ENCODE data around the gene ITGB1BP1.

ITGB1BP1 gene

GRCh38 chr2:9451231-9451630 lies 27.9 kb upstream of the ITGB1BP1 start:
- H3K36me3 ChIP-seq (ENCODE audit: insufficient read depth, low read length): peaks cover 12% of the 10 kb centered on the region
- H3K9me3 ChIP-seq (ENCODE audit: low read length): no peaks in the 10 kb centered on the region
- no peak overlapping the region for H3K9ac ChIP-seq (ENCODE audit: low read length)
- no peak overlapping the region for H3K27ac ChIP-seq (ENCODE audit: low read depth, low read length)
- H3K4me1 ChIP-seq (ENCODE audit: insufficient read depth, low read length): no peaks in the 10 kb centered on the region
- no peaks in the 10 kb centered on the region for H3K27me3 ChIP-seq (ENCODE audit: control insufficient read depth in 1 of 2, insufficient read depth in 2 of 2, low read length in 2 of 2)
- no peak overlapping the region for H3K4me3 ChIP-seq (ENCODE audit: low read depth in 1 of 2, low read length in 2 of 2)

GRCh38 chr2:9445089-9445488 lies 21.8 kb upstream of the ITGB1BP1 start:
- Histone ChIP-seq H3K9ac (ENCODE audit: low read length) (no peak overlapping the region), H3K9me3 (ENCODE audit: low read length) (no peaks in the 10 kb centered on the region), H3K4me3 (ENCODE audit: low read depth in 1 of 2, low read length in 2 of 2) (no peak overlapping the region), H3K27me3 (ENCODE audit: control insufficient read depth in 1 of 2, insufficient read depth in 2 of 2, low read length in 2 of 2) (no peaks in the 10 kb centered on the region), H3K4me1 (ENCODE audit: insufficient read depth, low read length) (no peaks in the 10 kb centered on the region), H3K36me3 (ENCODE audit: insufficient read depth, low read length) (peaks cover 36% of the 10 kb centered on the region), H3K27ac (ENCODE audit: low read depth, low read length) (no peak overlapping the region)

DNA sequence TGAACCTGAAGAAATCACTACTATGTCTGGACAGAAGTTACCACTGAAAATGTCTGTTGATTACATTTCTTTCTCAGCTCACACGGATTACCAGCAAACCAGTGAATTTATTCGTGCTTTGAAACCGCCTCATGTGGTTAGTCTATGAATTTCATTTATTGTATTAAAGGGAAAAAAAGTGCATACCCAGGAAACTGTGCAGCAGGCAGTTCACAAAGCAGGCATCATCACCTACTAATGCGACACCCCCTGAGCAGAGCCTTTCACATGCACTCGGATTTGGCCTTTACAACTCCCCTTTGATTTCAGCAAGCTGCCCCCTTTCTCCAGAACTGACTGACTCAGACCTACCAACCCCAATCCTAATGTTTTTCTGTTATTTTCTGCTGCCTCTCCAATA lies 20.2 kb upstream of the ITGB1BP1 start:
- Histone ChIP-seq H3K9ac (ENCODE audit: low read length) (no peak overlapping the region), H3K36me3 (ENCODE audit: insufficient read depth, low read length) (peaks cover 36% of the 10 kb centered on the region), H3K4me1 (ENCODE audit: insufficient read depth, low read length) (no peaks in the 10 kb centered on the region), H3K9me3 (ENCODE audit: low read length) (no peaks in the 10 kb centered on the region), H3K4me3 (ENCODE audit: low read depth in 1 of 2, low read length in 2 of 2) (no peak overlapping the region), H3K27ac (ENCODE audit: low read depth, low read length) (no peak overlapping the region), H3K27me3 (ENCODE audit: control insufficient read depth in 1 of 2, insufficient read depth in 2 of 2, low read length in 2 of 2) (no peaks in the 10 kb centered on the region)

DNA sequence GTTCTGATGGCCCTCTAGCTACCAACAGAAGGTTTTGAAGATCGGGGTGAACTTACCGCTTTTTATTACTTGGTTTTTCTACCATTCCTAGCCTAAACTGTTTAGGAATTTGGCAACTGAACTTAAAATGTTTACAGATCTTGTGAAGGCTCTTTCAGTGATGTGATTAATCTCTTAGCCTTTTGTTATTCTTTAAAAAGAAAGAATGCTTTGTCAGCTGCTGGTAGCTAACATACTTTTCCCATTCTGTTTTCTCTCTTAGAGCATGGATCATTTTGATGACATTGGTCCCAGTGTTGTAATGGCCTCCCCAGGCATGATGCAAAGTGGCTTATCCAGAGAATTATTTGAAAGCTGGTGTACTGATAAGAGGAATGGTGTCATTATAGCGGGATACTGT lies 18.2 kb upstream of the ITGB1BP1 start:
- Histone ChIP-seq H3K36me3 (ENCODE audit: insufficient read depth, low read length) (peaks cover 45% of the 10 kb centered on the region), H3K4me3 (ENCODE audit: low read depth in 1 of 2, low read length in 2 of 2) (no peak overlapping the region), H3K27me3 (ENCODE audit: control insufficient read depth in 1 of 2, insufficient read depth in 2 of 2, low read length in 2 of 2) (no peaks in the 10 kb centered on the region), H3K27ac (ENCODE audit: low read depth, low read length) (no peak overlapping the region), H3K9me3 (ENCODE audit: low read length) (no peaks in the 10 kb centered on the region), H3K4me1 (ENCODE audit: insufficient read depth, low read length) (no peaks in the 10 kb centered on the region), H3K9ac (ENCODE audit: low read length) (no peak overlapping the region)

DNA sequence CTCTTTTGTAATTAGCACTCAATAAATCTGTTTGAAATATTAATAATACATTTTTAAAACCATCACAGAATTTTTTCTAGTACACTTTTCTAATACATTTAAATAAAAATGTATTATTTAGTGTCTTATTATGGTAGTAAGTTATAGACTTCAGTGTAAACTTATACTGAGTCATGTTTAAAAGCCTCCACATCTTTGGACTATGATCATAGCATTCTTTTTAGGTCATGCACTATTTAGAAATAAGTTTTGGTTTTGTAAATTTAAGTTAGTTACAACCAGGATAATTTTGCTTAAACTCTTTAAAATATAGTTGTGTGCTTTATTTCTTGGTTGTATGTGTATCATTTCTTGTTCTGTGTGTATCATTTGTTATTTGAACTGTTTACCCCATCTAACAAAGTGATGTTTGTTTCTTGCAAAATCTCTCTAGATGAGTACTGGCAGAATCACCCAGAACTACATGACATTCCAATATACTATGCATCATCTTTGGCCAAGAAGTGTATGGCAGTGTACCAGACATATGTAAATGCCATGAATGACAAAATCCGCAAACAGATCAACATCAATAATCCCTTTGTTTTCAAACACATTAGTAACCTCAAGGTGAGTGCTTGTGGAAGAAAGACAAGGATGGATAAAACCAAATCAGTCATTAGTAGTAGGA lies 16.9 kb upstream of the ITGB1BP1 start:
- no peak overlapping the region for H3K4me3 ChIP-seq (ENCODE audit: low read depth in 1 of 2, low read length in 2 of 2)
- H3K9me3 ChIP-seq (ENCODE audit: low read length): no peaks in the 10 kb centered on the region
- H3K36me3 ChIP-seq (ENCODE audit: insufficient read depth, low read length): peaks cover 38% of the 10 kb centered on the region
- no peaks in the 10 kb centered on the region for H3K27me3 ChIP-seq (ENCODE audit: control insufficient read depth in 1 of 2, insufficient read depth in 2 of 2, low read length in 2 of 2)
- no peak overlapping the region for H3K27ac ChIP-seq (ENCODE audit: low read depth, low read length)
- H3K9ac ChIP-seq (ENCODE audit: low read length): no peak overlapping the region
- no peaks in the 10 kb centered on the region for H3K4me1 ChIP-seq (ENCODE audit: insufficient read depth, low read length)

- no peaks in the 10 kb centered on the region for H3K4me1 ChIP-seq (ENCODE audit: insufficient read depth, low read length)
- no peak overlapping the region for H3K27ac ChIP-seq (ENCODE audit: low read depth, low read length)
- H3K9me3 ChIP-seq (ENCODE audit: low read length): no peaks in the 10 kb centered on the region
- H3K36me3 ChIP-seq (ENCODE audit: insufficient read depth, low read length): peaks cover 43% of the 10 kb centered on the region
- no peak overlapping the region for H3K9ac ChIP-seq (ENCODE audit: low read length)
- H3K4me3 ChIP-seq (ENCODE audit: low read depth in 1 of 2, low read length in 2 of 2): no peak overlapping the region
- no peaks in the 10 kb centered on the region for H3K27me3 ChIP-seq (ENCODE audit: control insufficient read depth in 1 of 2, insufficient read depth in 2 of 2, low read length in 2 of 2)
Observed at GRCh38 chr2:9439536-9439935, 16.2 kb upstream of the ITGB1BP1 start.

DNA sequence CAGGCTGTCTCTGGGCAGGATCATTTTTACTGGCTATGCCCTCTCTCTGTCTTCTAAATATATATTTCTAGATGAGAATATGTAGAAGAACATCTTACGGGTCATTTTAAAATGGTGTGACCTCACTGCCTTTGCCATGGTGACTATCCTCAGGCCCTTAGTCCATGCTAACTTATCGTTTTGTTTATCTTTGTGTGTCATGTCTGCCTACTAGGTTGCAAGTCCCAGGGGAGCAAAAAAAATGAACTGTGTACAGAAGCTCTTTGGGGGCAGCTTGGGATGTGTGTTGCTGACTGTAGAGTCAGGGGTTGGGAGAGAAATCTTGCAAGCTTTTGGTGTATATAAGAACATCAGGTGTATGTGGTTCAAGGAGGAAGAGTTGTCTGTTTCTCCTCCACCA lies 11.2 kb upstream of the ITGB1BP1 start:
- Histone ChIP-seq H3K4me1 (ENCODE audit: insufficient read depth, low read length) (no peaks in the 10 kb centered on the region), H3K9me3 (ENCODE audit: low read length) (no peaks in the 10 kb centered on the region), H3K4me3 (ENCODE audit: low read depth in 1 of 2, low read length in 2 of 2) (no peak overlapping the region), H3K27ac (ENCODE audit: low read depth, low read length) (no peak overlapping the region), H3K36me3 (ENCODE audit: insufficient read depth, low read length) (peaks cover 37% of the 10 kb centered on the region), H3K9ac (ENCODE audit: low read length) (no peak overlapping the region), H3K27me3 (ENCODE audit: control insufficient read depth in 1 of 2, insufficient read depth in 2 of 2, low read length in 2 of 2) (no peaks in the 10 kb centered on the region)

- Histone ChIP-seq H3K36me3 (ENCODE audit: insufficient read depth, low read length) (peaks cover 24% of the 10 kb centered on the region), H3K4me1 (ENCODE audit: insufficient read depth, low read length) (no peaks in the 10 kb centered on the region), H3K9ac (ENCODE audit: low read length) (no peak overlapping the region), H3K27ac (ENCODE audit: low read depth, low read length) (no peak overlapping the region), H3K27me3 (ENCODE audit: control insufficient read depth in 1 of 2, insufficient read depth in 2 of 2, low read length in 2 of 2) (no peaks in the 10 kb centered on the region), H3K9me3 (ENCODE audit: low read length) (no peaks in the 10 kb centered on the region), H3K4me3 (ENCODE audit: low read depth in 1 of 2, low read length in 2 of 2) (no peak overlapping the region)
Observed at GRCh38 chr2:9430316-9431293, 7.3 kb upstream of the ITGB1BP1 start.

DNA sequence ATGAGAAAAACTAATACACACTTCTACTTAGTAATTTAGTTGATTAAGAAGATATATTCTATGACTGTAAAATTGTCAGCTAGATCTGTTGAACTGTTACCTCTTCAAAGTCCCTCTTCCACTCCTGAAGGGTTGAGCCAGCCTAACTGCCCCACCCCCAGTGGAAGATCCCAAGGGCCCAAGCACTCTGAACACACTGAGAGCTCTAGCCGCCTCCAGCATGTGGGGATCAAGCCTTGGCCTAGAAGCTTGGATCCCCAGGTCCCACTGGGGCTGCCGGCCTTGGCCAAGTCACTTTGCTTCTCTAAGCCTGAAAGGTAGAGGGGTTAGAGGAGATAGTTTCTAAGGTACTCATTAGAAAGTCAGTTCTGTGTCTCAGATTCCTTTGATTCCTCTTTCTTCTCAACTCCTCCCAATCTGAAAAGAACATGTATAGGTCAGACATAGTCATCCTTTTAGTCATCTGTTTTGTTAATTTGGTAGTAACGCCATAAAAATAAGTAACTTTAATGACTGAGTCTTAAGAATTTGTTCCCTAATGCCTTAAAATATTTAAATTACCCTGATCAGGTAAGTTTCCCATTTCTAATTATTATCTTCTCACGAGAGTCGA lies 5.7 kb upstream of the ITGB1BP1 start:
- Histone ChIP-seq H3K9me3 (ENCODE audit: low read length) (no peaks in the 10 kb centered on the region), H3K27ac (ENCODE audit: low read depth, low read length) (no peak overlapping the region), H3K4me3 (ENCODE audit: low read depth in 1 of 2, low read length in 2 of 2) (no peak overlapping the region), H3K27me3 (ENCODE audit: control insufficient read depth in 1 of 2, insufficient read depth in 2 of 2, low read length in 2 of 2) (no peaks in the 10 kb centered on the region), H3K9ac (ENCODE audit: low read length) (no peak overlapping the region), H3K4me1 (ENCODE audit: insufficient read depth, low read length) (peaks cover 12% of the 10 kb centered on the region), H3K36me3 (ENCODE audit: insufficient read depth, low read length) (peaks cover 16% of the 10 kb centered on the region)

- no peaks in the 10 kb centered on the region for H3K27me3 ChIP-seq (ENCODE audit: control insufficient read depth in 1 of 2, insufficient read depth in 2 of 2, low read length in 2 of 2)
- H3K9me3 ChIP-seq (ENCODE audit: low read length): no peaks in the 10 kb centered on the region
- H3K4me3 ChIP-seq (ENCODE audit: low read depth in 1 of 2, low read length in 2 of 2): peak overlapping the region in 1 of 2 donors; percentile 95
- H3K27ac ChIP-seq (ENCODE audit: low read depth, low read length): no peak overlapping the region
- H3K36me3 ChIP-seq (ENCODE audit: insufficient read depth, low read length): peaks cover 1% of the 10 kb centered on the region
- peaks cover 31% of the 10 kb centered on the region for H3K4me1 ChIP-seq (ENCODE audit: insufficient read depth, low read length)
- H3K9ac ChIP-seq (ENCODE audit: low read length): peak overlapping the region; percentile 83
Observed at GRCh38 chr2:9424447-9425164, 1.3 kb upstream of the ITGB1BP1 start.

DNA sequence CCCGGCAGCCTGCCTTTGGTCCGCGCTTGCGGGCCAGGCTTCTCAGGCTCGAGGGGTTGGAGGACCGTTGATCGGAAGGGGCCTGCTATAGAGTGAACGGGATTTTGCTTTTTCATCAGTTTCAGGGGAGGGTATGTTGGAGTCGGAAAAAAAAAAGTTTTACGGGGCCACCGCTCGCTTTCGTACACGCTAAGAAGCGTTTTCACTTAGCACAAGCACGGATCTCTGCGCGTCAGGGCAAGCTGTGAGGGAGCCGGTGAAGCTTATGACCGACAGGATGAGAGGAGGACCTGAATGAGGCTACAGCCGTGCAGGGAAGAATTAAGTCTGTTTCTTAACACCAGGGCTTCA lies 569 bp upstream of the ITGB1BP1 start:
- Histone ChIP-seq H3K9me3 (ENCODE audit: low read length) (no peaks in the 10 kb centered on the region), H3K36me3 (ENCODE audit: insufficient read depth, low read length) (no peaks in the 10 kb centered on the region), H3K27me3 (ENCODE audit: control insufficient read depth in 1 of 2, insufficient read depth in 2 of 2, low read length in 2 of 2) (no peaks in the 10 kb centered on the region), H3K4me1 (ENCODE audit: insufficient read depth, low read length) (peaks cover 31% of the 10 kb centered on the region), H3K27ac (ENCODE audit: low read depth, low read length) (peak overlapping the region; percentile 92), H3K9ac (ENCODE audit: low read length) (peak overlapping the region; percentile 83), H3K4me3 (ENCODE audit: low read depth in 1 of 2, low read length in 2 of 2) (peak overlapping the region; percentile 95 to 98)
